ENCODE measurements around the gene TMEM125.

Gene TMEM125

GRCh38 chr1:43246466-43247213 lies 23.1 kb upstream of the TMEM125 start:
- no peak overlapping the region for H3K4me3 ChIP-seq (replicated peaks in 1 of 2; ENCODE audit: low read depth in 2 of 2, low read length in 2 of 2)
- no peak for TF ChIP-seq CTCF (IDR thresholded peaks at IDR 0.05; ENCODE audit: low read depth, low read length)
- no peak for DNase-seq (ENCODE audit: low read depth in 2 of 2)

- no peak overlapping the region for H3K4me3 ChIP-seq (replicated peaks in 1 of 2; ENCODE audit: low read depth in 2 of 2, low read length in 2 of 2)
- no peak for TF ChIP-seq CTCF (IDR thresholded peaks at IDR 0.05; ENCODE audit: low read depth, low read length)
- DNase-seq (ENCODE audit: low read depth in 2 of 2): no peak
Measured at GRCh38 chr1:43247256-43247921, 22.4 kb upstream of the TMEM125 start.

GRCh38 chr1:43250351-43250761 lies 19.4 kb upstream of the TMEM125 start:
- TF ChIP-seq CTCF (IDR thresholded peaks at IDR 0.05; ENCODE audit: low read depth, low read length): no peak
- no peak overlapping the region for H3K4me3 ChIP-seq (replicated peaks in 1 of 2; ENCODE audit: low read depth in 2 of 2, low read length in 2 of 2)
- no peak for DNase-seq (ENCODE audit: low read depth in 2 of 2)

GRCh38 chr1:43251024-43251423 lies 18.8 kb upstream of the TMEM125 start:
- no peak for TF ChIP-seq CTCF (IDR thresholded peaks at IDR 0.05; ENCODE audit: low read depth, low read length)
- no peak overlapping the region for H3K4me3 ChIP-seq (replicated peaks in 1 of 2; ENCODE audit: low read depth in 2 of 2, low read length in 2 of 2)
- no peak for DNase-seq (ENCODE audit: low read depth in 2 of 2)

GRCh38 chr1:43252225-43252624 lies 17.6 kb upstream of the TMEM125 start:
- TF ChIP-seq CTCF (IDR thresholded peaks at IDR 0.05; ENCODE audit: low read depth, low read length): no peak
- no peak for DNase-seq (ENCODE audit: low read depth in 2 of 2)
- no peak overlapping the region for H3K4me3 ChIP-seq (replicated peaks in 1 of 2; ENCODE audit: low read depth in 2 of 2, low read length in 2 of 2)

GRCh38 chr1:43253173-43253572 lies 16.6 kb upstream of the TMEM125 start:
- no peak overlapping the region for H3K4me3 ChIP-seq (replicated peaks in 1 of 2; ENCODE audit: low read depth in 2 of 2, low read length in 2 of 2)
- DNase-seq (ENCODE audit: low read depth in 2 of 2): no peak
- no peak for TF ChIP-seq CTCF (IDR thresholded peaks at IDR 0.05; ENCODE audit: low read depth, low read length)

Measured in cardiac fibroblast (primary cell).